ENCODE measurements around the gene KRTAP3-1.
"Not testable (repeated sequence)": the region's sequence is repeated elsewhere in the genome, so short reads cannot be mapped to it uniquely, and the experiment has no call there.

GRCh38 chr17:40999563-40999962 lies 9.4 kb downstream of the KRTAP3-1 start, which contains the start of gene KRTAP3-2:
- TF ChIP-seq CTCF (conservative IDR thresholded peaks at IDR 0.05; ENCODE audit: low read depth, low read length); EZH2 (IDR thresholded peaks at IDR 0.05; ENCODE audit: borderline replicate concordance, low read depth, low read length, poor library complexity, severe bottlenecking): not testable (repeated sequence)

Data from A673 (cell line).